HG03442 (cell line): ENCODE data around the gene ARHGAP24.
A peak's percentile ranks its signal among the peaks of the same experiment; 100 is the strongest.

Experiments used
- ATAC-seq: cut with Tn5 transposase; IDR thresholded peaks from one replicate; pipeline ENCODE4 v1.9.1; 2021; ENCODE audit warnings: mild to moderate bottlenecking, moderate library complexity; ENCODE audit not compliant: unreplicated experiment

ARHGAP24 gene

GRCh38 chr4:85474818-85475630, at the start of gene ARHGAP24:
TSS of gene ARHGAP24 (plus strand) at chr4:85475150.
- ATAC-seq = peak; percentile 90

- ATAC-seq = no peak
These were observed 48.6 kb upstream of the ARHGAP24 start for GRCh38 chr4:85426366-85426765.

GRCh38 chr4:85427123-85427522, 47.8 kb upstream of the ARHGAP24 start:
- ATAC-seq = no peak

GRCh38 chr4:85430226-85430625, 44.7 kb upstream of the ARHGAP24 start:
- no peak for ATAC-seq

- ATAC-seq = no peak
These were observed 44.3 kb upstream of the ARHGAP24 start for GRCh38 chr4:85430697-85431096.

GRCh38 chr4:85431156-85431555, 43.8 kb upstream of the ARHGAP24 start:
- no peak for ATAC-seq

GRCh38 chr4:85431881-85432485, 43.0 kb upstream of the ARHGAP24 start:
- ATAC-seq = no peak

GRCh38 chr4:85445050-85445639, 29.8 kb upstream of the ARHGAP24 start:
- ATAC-seq = no peak

- no peak for ATAC-seq
These were observed 28.6 kb upstream of the ARHGAP24 start for GRCh38 chr4:85446141-85446861.

- ATAC-seq = no peak
These were observed 25.8 kb upstream of the ARHGAP24 start for GRCh38 chr4:85448906-85449890.

GRCh38 chr4:85452058-85452731, 22.8 kb upstream of the ARHGAP24 start:
- no peak for ATAC-seq

- no peak for ATAC-seq
These were observed 19.0 kb upstream of the ARHGAP24 start for GRCh38 chr4:85455942-85456341.

- no peak for ATAC-seq
These were observed 17.0 kb upstream of the ARHGAP24 start for GRCh38 chr4:85457752-85458467.

- no peak for ATAC-seq
These were observed 15.2 kb upstream of the ARHGAP24 start for GRCh38 chr4:85459736-85460135.

- ATAC-seq = no peak
These were observed 594 bp upstream of the ARHGAP24 start for GRCh38 chr4:85474356-85474755.

- no peak for ATAC-seq
These were observed 782 bp downstream of the ARHGAP24 start for GRCh38 chr4:85475631-85476233.

GRCh38 chr4:85476381-85476780, 1.4 kb downstream of the ARHGAP24 start:
- ATAC-seq = no peak

- no peak for ATAC-seq
These were observed 2.6 kb downstream of the ARHGAP24 start for GRCh38 chr4:85477534-85477933.

GRCh38 chr4:85478576-85478975, 3.6 kb downstream of the ARHGAP24 start:
- ATAC-seq = no peak
